Kidney (tissue), 14 donors: ENCODE data around the gene CTIF. TPM values are rescaled to one million over a fixed set of nuclear protein-coding genes. Genes with fewer than 3 reads are reported as not detected.

Experiments
- DNase-seq, 5 donors: peaks; one replicate each; pipeline ENCODE4 v3.0.0-alpha.2; 2013 to 2020
- FAIRE-seq: peaks from 2 replicates; lab custom pipeline; 2012; peaks lifted over from hg19 to GRCh38; lab: Jason Lieb, UNC
- H3K27ac ChIP-seq, 2 donors: one replicate each; pipeline ENCODE4 v1.7.0; 2013; ENCODE audit warnings: low read depth in 2 of 2, low read length in 2 of 2, inconsistent platforms in 1 of 2
- H3K27me3 ChIP-seq: one replicate; pipeline ENCODE4 v1.7.1; 2013; ENCODE audit warnings: low read length, inconsistent platforms; ENCODE audit not compliant: control insufficient read depth, insufficient read depth
- H3K36me3 ChIP-seq, 3 donors: one replicate each; pipeline versions ENCODE4 v1.7.0 to v1.7.1; 2013; ENCODE audit warnings: low read length in 3 of 3, control low read depth in 1 of 3, inconsistent platforms in 1 of 3; ENCODE audit not compliant: insufficient read depth in 3 of 3, control insufficient read depth in 2 of 3
- H3K4me1 ChIP-seq, 3 donors: one replicate each; pipeline versions ENCODE4 v1.7.0 to v1.7.1; 2013; ENCODE audit warnings: low read length in 3 of 3, inconsistent platforms in 1 of 3, low read depth in 1 of 3; ENCODE audit not compliant: control insufficient read depth in 2 of 3, insufficient read depth in 2 of 3
- H3K4me3 ChIP-seq, 3 donors: one replicate each; pipeline versions ENCODE4 v1.7.0 to v1.8.1; 2013; ENCODE audit warnings: low read length in 3 of 3, control low read depth in 1 of 3, inconsistent platforms in 1 of 3
- H3K9ac ChIP-seq, 3 donors: one replicate each; pipeline versions ENCODE4 v1.7.0 to v1.7.1; 2013; ENCODE audit warnings: low read length in 3 of 3, control low read depth in 1 of 3, inconsistent platforms in 1 of 3
- H3K9me3 ChIP-seq, 3 donors: one replicate each; pipeline versions ENCODE4 v1.7.0 to v1.7.1; 2013; ENCODE audit warnings: low read length in 3 of 3, control low read depth in 1 of 3, inconsistent platforms in 1 of 3; ENCODE audit not compliant: control insufficient read depth in 2 of 3, insufficient read depth in 1 of 3
- intact Hi-C: fragments of 100-400 bp; cut with DNase I; formaldehyde crosslinking; loops from one replicate; pipeline ENCODE4 v1.11.1; 2022
- polyA plus RNA-seq: library from polyadenylated mRNA; stranded (reverse); fragments of 350-450 nt; fragmentation: Illumina TruSeq; extraction: RNeasy Lipid Tissue Mini Kit (QIAGEN cat#74804); gene quantifications from one replicate; pipeline ENCODE4 v1.2.3, GENCODE V29; 2014; ENCODE audit warnings: low read depth, low replicate concordance; ENCODE audit not compliant: insufficient read depth
- total RNA-seq: library from RNA; stranded (reverse); fragmentation: NEBNext Ultra II Directional; extraction: Animal tissue kit (Norgen Biotek cat#: 25700); gene quantifications from one replicate; pipeline ENCODE4 v1.2.1, GENCODE V29; 2021
- TF ChIP-seq, protein P1 (sequence below): IDR thresholded peaks from 3 replicates; pipeline ENCODE4 v1.5.1; 2012; ENCODE audit warnings: mild to moderate bottlenecking, moderate library complexity, borderline replicate concordance; ENCODE audit not compliant: insufficient read depth; ENCODE audit errors: extremely low read depth
- donor health status: control.
- donor health status: control.
- donor health status: control.
- donor health status: control.
- donor health status: control.
- donor health status: DM: yes; HTN: yes; CAD: no.
- donor health status: Normal renal cell carcinoma (clear cell type).

CTIF gene
- total and polyA plus RNA-seq, 2 donors from 2014 or later = 37.3 to 41.9 TPM

DNA sequence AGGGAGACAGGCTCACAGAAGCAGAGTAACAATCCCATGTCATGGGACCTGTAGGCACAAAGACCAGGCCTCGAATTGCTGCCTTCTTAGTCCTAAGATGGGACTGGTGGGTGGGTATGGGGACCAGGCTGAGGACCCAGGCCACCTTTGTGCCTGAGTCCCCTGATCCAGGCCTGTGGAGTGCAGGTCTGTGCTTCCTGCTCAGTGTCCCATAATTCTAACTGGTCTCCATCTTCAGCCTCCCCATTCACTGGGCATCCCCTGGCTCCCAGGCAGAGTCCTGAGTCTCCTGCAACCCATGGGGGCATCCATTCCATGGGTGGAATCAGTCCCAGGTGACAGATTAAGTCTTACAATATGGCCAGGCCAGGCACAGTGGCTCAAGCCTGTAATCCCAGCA lies 328.0 kb downstream of the CTIF start:
- Histone ChIP-seq H3K36me3 (no peaks in the 10 kb centered on the region), H3K4me3 (no peak overlapping the region), H3K9me3 (no peaks in the 10 kb centered on the region), H3K9ac (no peak overlapping the region), H3K27me3 (no peaks in the 10 kb centered on the region), H3K4me1 (peaks cover 0 to 2% (median 0%) of the 10 kb centered on the region in 3 donors), H3K27ac (no peak overlapping the region)
- TF ChIP-seq, protein P1, sequence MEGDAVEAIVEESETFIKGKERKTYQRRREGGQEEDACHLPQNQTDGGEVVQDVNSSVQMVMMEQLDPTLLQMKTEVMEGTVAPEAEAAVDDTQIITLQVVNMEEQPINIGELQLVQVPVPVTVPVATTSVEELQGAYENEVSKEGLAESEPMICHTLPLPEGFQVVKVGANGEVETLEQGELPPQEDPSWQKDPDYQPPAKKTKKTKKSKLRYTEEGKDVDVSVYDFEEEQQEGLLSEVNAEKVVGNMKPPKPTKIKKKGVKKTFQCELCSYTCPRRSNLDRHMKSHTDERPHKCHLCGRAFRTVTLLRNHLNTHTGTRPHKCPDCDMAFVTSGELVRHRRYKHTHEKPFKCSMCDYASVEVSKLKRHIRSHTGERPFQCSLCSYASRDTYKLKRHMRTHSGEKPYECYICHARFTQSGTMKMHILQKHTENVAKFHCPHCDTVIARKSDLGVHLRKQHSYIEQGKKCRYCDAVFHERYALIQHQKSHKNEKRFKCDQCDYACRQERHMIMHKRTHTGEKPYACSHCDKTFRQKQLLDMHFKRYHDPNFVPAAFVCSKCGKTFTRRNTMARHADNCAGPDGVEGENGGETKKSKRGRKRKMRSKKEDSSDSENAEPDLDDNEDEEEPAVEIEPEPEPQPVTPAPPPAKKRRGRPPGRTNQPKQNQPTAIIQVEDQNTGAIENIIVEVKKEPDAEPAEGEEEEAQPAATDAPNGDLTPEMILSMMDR = no peak
- DNase-seq (no peak), FAIRE-seq (no peak)
- intact Hi-C loops = no loop called here

DNA sequence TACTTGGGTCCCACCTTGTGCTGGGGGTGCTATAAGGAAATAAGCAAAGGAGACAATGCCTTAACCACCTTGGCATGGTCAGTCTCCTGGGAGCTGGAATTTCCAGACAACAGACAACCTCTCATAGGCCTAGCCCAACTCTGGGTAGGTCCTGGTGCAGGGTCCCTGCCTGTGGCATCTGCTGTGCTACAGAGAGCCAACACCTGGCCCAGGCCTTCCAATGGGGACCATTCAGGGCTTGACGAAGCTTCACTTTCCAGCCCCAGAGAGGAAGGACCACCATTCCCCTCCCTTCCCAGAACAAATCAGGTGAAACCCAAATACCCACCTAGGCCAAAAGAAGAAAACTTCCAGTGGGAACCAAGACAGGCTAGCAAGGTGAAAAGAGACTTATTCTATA lies 329.1 kb downstream of the CTIF start:
- intact Hi-C loops = no loop called here
- Histone ChIP-seq H3K27me3 (no peaks in the 10 kb centered on the region), H3K4me3 (no peak overlapping the region), H3K27ac (no peak overlapping the region), H3K9me3 (no peaks in the 10 kb centered on the region), H3K36me3 (no peaks in the 10 kb centered on the region), H3K4me1 (peaks cover 0 to 2% (median 0%) of the 10 kb centered on the region in 3 donors), H3K9ac (no peak overlapping the region)
- TF ChIP-seq, protein P1 = no peak
- no peak for DNase-seq
- no peak for FAIRE-seq

DNA sequence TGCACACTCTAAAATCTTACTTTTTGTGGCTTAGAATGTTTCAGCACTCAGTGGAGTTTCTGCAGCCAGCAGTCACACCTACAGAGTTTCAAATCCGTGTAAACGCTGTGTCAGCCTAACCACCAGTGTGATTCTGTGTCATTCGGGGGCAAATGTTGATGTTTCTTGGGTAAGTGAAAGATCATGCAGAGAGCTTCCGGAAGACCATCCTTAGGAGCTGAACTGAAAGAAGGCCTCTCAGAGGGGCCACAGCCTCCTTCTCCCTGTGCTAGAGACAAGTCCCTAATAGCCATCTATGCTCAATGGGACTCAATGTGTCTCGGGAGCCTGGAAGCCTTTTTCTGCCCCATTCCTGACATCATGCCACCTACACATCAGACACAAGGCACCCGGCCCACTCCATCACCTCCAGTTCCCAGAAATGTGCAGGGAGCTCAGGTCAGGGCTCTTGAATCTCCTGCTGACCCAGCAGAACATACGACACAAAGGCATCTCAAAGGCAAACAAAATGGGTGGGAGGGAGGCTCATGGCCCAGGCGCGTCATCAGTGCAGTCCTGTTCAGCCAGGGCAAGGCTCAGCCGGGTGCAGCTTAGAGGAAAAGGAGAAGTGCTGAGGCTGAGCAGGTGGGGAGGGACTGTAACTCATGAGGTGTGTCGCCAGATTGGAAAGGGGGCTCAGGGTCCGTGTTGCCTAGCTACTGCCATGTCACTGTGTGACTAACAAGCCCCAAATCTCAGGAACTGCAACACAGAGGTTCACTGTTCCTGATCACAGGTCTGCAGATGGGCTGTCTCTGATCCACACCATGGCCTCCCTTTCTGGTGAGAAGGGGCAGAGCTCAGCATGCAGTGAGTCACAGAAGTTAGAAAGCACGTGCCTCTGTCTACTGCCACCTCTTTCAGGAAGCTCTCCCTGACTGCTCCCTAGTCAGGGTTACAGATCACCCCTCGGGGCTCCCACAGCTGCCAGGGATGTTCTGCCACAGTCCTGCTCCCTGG lies 329.9 kb downstream of the CTIF start:
- Histone ChIP-seq H3K27ac (no peak overlapping the region), H3K36me3 (no peaks in the 10 kb centered on the region), H3K4me3 (no peak overlapping the region), H3K9me3 (no peaks in the 10 kb centered on the region), H3K4me1 (peaks cover 0 to 2% (median 0%) of the 10 kb centered on the region in 3 donors), H3K9ac (no peak overlapping the region), H3K27me3 (no peaks in the 10 kb centered on the region)
- no peak for FAIRE-seq
- TF ChIP-seq, protein P1 = no peak
- intact Hi-C loops = no loop called here
- DNase-seq = peak; percentile 65 to 78 (median 71)
